Glomerular visceral epithelial cell (primary cell): ENCODE results near the gene VWDE.

Experiments used
- DNase-seq: peaks from one replicate; pipeline ENCODE4 v3.0.0-alpha.2; 2016; ENCODE audit errors: extremely low spot score

VWDE gene

GRCh38 chr7:12290761-12291160 lies 112.9 kb downstream of the VWDE start:
- DNase-seq, result no peak

GRCh38 chr7:12289996-12290395 lies 113.7 kb downstream of the VWDE start:
- no peak for DNase-seq

- DNase-seq, result no peak
These were observed 115.8 kb downstream of the VWDE start for GRCh38 chr7:12287901-12288300.

DNA sequence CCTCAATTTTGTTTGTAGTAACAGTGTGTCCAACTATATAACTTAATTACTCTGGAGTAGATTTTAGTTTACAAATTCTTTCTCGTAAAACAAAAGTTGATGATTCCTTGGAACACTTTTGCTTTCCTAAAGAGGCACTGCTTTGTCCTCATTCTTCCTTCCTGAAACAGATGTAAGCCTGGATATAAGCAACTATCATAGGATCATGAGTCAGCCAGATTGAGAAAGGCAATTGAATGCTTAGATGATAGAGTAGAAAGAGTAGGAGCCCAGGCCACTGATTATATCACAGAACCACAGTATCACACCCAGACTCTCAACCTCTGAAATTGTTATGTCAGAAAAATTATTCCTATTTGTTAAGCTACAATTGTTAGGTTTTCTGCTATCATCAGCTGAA lies 122.6 kb downstream of the VWDE start:
- DNase-seq, result no peak
